HG03066 (cell line): ENCODE results near the gene B4GAT1.
"Not testable (repeated sequence)": the region's sequence is repeated elsewhere in the genome, so short reads cannot be mapped to it uniquely, and the experiment has no call there.

Experiments used
- ATAC-seq: cut with Tn5 transposase; IDR thresholded peaks from one replicate; pipeline ENCODE4 v1.9.1; 2021; ENCODE audit warnings: low read depth; ENCODE audit not compliant: unreplicated experiment

Gene B4GAT1

GRCh38 chr11:66312549-66313320 is 34.7 kb downstream of the B4GAT1 start:
- ATAC-seq = peak; percentile 60

- peak; percentile 65 for ATAC-seq
Measured at GRCh38 chr11:66311965-66312548, 35.4 kb downstream of the B4GAT1 start.

- peak; percentile 44 for ATAC-seq
Measured at GRCh38 chr11:66311470-66311964, 35.9 kb downstream of the B4GAT1 start.

GRCh38 chr11:66310803-66311440 is 36.5 kb downstream of the B4GAT1 start:
- not testable (repeated sequence) for ATAC-seq

GRCh38 chr11:66310324-66310723 is 37.1 kb downstream of the B4GAT1 start:
- ATAC-seq = no peak

- ATAC-seq = no peak
Measured at GRCh38 chr11:66309475-66309874, 38.0 kb downstream of the B4GAT1 start.

GRCh38 chr11:66302656-66303055 is 44.8 kb downstream of the B4GAT1 start:
- ATAC-seq = no peak

- ATAC-seq = no peak
Measured at GRCh38 chr11:66299186-66299585, 48.2 kb downstream of the B4GAT1 start.

GRCh38 chr11:66297610-66298009 is 49.8 kb downstream of the B4GAT1 start:
- ATAC-seq = no peak
